Ammon's horn (tissue), 1 donor: Measurements from ENCODE around the gene OR13C4.
A peak's percentile ranks its signal among the peaks of the same experiment; 100 is the strongest.
"Not testable (repeated sequence)": the region's sequence is repeated elsewhere in the genome, so short reads cannot be mapped to it uniquely, and the experiment has no call there.

ENCODE experiments used
- DNase-seq: peaks from one replicate; pipeline ENCODE4 v3.0.0-alpha.2; 2016; ENCODE audit warnings: low spot score

The OR13C4 gene

GRCh38 chr9:104527109-104527508 lies at the start of gene OR13C4:
Gene OR13C4 (minus strand): TSS chr9:104527209. CDS start chr9:104527209, 0 bp downstream.
- DNase-seq = no peak

GRCh38 chr9:104575456-104575855 lies 48.4 kb upstream of the OR13C4 start:
- DNase-seq = no peak

GRCh38 chr9:104572612-104573011 lies 45.6 kb upstream of the OR13C4 start:
- no peak for DNase-seq

DNA sequence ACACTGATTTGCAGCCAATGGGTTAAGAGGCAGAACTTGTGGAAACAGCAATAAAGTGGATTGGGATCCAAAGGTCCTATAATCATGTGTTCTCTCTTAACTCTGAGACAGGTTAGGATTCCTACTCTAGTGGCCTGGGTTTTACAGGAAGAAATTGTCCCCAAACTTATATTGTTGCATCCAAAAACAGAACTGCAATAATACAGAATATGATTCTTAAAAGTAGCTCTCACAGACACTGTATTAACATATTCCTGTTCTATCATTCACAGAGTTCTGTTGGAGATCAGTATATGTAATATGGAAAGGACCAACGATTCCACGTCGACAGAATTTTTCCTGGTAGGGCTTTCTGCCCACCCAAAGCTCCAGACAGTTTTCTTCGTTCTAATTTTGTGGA lies 41.9 kb upstream of the OR13C4 start, which contains the start of gene OR13C8:
TSS of gene OR13C8 (plus strand) at position 301 of the 400 bp plus-strand sequence. CDS start at position 301, 0 bp downstream.
- no peak for DNase-seq

- DNase-seq = no peak
Measured at GRCh38 chr9:104564358-104564757, 37.3 kb upstream of the OR13C4 start.

DNA sequence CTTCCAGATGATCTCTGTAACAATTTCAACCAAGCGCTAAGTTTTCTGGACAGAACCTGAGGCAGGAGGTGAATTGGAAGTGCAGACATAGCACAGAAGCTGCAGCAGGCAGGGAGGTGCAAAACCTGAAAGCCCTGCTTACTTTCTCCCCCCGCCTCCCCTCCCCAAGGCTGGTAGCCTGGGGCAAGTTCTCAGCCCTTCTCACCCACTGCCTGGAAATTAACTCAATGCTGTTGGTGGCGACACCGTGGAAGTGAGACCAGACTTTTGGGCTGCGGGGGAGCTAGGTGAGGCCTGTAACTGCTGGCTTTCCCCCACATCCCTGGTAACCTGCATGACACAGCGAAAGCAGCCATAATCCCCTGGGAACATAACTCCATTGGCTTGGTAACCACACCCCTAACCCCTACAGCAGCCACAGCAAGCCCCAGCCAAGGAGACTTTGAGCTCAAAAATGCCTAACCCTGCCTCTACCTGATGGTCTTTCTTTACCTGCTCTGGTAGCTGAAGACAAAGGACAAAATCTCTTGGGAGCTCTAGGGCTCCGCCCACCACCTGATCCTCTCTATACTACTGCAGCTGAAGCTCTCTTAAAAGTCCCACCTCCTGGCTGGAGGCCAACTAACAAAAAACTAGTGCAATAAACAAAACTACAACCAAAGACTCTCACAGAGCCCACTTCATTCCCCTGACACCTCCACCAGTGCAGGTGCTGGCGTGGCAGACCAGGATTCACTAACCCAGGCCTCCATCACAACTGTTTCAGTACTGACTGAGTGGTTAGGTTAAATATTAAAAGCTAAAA lies 30.0 kb upstream of the OR13C4 start:
- DNase-seq = no peak

DNA sequence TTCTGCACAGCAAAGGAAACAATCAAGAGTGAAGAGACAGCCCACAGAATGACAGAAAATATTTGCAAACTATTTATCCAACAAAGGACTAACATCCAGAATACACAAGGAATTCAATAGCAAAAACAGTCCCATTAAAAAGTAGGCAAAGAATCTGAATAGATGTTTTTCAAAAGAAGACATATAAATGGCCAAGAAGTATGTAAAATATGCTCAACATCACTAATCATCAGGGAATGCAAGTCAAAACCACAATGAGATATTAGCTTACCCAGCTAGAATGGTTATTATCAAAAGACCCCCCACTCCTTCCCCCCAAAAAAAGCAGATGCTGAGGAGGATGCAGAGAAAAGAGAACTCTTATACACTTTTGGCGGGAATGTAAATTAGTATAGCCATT lies 28.5 kb upstream of the OR13C4 start:
- no peak for DNase-seq

DNA sequence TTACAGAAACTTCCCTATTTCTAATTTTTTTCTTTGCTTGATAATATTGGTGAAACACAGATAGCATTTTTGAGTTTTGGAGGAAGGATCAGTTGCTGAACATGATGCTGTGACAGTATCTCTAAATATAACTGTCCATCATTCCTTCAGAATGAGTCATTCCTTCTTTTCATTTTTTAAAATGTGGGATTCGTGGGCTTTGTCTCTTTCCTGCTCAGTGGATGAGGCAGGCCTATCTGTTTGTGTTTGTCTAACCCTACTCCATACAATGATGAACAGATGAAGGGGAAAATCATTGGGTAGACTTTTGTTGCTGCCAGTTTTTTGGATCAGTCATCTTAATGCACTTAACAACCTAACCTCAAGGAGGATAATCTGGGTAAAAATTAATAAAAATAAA lies 26.3 kb upstream of the OR13C4 start:
- no peak for DNase-seq

DNA sequence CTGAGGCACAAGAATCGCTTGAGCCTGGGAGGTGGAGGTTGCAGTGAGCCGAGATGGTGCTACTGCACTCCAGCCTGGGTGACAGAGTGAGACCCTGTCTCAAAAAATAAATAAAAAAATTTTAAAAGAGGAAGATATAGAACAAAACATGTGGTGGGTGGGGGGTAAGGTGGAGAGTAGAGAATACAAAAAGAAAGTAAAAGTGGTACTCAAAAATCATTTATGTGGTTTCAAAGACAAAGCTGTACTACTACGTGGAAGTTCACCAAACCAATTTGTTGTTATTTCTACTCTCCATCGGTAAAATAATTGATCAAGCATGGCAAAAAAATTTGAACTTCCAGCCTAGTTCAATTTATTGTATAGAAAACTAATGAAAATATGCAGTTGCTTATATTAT lies 17.6 kb upstream of the OR13C4 start:
- DNase-seq = no peak

DNA sequence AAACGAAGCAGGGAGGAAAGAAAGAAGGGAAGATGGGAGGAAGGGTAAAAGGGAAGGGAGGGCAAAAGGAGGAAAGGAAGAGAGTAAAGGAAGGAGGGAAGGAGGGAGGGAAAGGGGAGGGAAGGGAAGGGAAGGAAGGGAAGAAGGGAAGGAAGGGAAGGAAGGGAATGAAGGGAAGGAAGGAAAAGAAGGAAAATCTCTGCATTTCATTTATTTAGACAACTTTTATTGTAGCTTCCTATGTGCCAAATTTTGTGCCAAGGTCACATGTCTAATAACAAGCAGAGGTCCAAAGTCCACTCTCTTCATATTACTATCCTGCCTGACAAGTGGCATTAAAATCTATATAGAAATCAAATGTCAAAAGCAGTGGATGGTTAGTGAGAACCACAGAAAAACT lies 12.3 kb upstream of the OR13C4 start:
- no peak for DNase-seq

DNA sequence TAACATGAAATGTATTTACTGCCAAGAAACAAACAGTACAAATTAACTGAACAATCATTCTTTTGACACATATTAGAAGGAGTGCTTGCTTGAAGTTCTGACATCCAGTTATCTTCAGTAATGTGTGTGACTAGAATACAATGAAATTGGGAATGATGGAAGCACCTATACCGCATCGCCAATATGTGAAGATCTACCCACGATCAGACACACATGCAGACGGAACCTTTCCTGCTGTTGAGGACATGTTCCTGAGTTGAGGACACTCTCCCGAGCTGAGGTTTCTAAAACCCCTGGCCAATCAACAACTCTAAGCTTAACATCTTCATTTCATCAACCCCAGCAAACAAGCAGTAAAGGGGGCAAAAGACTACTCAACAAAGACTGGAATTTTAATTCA lies 9.7 kb upstream of the OR13C4 start, which contains the start of gene OR13C3:
TSS of gene OR13C3 (minus strand) at position 101 of the 400 bp plus-strand sequence. CDS start 133 bp downstream, outside the sequence.
- DNase-seq = no peak

DNA sequence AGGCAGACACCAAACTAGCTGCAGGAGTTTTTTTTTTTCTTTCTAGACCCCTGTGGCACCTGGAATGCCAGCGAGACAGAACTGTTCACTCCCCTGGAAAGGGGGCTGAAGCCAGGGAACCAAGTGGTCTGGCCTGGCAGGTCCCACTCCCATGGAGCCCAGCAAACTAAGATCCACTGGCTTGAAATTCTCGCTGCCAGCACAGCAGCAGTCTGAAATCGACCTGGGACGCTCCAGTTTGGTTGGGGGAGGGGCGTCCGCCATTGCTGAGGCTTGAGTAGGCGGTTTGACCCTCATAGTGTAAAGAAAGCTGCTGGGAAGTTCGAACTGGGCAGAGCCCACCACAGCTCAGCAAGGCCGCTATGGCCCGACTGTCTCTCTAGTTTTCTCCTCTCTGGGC lies 6.8 kb downstream of the OR13C4 start:
- DNase-seq = not testable (repeated sequence)

- DNase-seq = peak; percentile 3
Measured at GRCh38 chr9:104514901-104515300, 12.1 kb downstream of the OR13C4 start.

DNA sequence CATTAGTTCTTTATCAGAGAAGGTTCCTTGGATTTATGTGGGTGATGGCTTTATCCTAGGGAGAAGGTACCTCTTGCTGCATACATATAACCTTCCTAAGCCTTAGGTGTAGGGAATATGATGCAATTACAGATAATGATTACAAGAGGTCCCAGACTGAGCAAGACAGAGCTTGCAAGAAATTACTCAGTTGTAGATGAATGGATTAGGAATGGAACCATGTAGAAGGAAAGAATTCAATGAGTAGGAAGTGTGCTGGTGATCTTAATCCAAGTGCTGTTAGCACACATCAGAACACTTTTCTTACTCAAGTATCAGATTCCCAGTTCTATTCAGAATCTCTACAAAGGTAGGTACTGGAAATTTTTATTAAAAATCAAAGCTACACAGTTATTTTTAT lies 20.4 kb downstream of the OR13C4 start:
- DNase-seq = no peak

DNA sequence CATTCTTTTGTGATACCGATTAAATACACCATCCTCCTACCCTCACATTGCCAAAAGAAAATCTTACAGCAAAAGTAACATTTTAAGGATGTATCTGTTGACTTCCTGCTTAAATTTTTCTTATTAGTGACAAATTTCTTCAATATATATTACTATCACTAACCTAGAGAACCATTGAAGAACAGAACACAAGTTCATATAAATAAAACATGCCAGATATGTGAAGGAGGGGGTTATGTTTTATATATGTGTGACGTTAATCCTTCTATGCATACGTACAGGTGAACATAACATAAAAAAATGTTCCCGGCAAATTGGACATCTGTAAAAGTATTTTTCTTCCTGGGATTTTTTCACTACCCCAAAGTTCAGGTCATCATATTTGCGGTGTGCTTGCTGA lies 23.0 kb downstream of the OR13C4 start, which contains the start of gene OR13F1:
TSS of gene OR13F1 (plus strand) at position 301 of the 400 bp plus-strand sequence. CDS start at position 301, 0 bp downstream.
- no peak for DNase-seq

DNA sequence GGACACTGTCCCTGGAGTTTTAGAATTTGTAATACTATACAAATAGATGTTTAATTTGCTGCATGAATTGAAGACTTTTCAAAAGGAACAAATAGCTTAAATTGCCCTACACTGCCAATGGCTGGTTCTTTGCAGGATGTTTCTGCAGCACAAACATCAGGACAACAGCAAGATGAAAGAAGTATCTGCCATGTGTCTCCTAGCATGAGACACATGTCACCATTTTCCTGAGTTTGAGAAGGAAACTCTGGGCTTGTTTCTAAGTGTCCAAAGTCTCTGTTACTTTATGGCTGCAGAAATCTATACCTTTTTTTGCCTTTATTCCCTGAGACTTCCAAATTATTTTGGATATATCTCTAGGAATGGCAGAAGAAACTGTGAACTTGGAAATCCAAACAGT lies 23.6 kb downstream of the OR13C4 start:
- DNase-seq = no peak

GRCh38 chr9:104494808-104495207 lies 32.2 kb downstream of the OR13C4 start:
- no peak for DNase-seq

GRCh38 chr9:104485014-104485413 lies 42.0 kb downstream of the OR13C4 start:
- DNase-seq = no peak

- no peak for DNase-seq
Measured at GRCh38 chr9:104482921-104483570, 44.0 kb downstream of the OR13C4 start.
